H9 (cell line): ENCODE results near the gene AAMP. TPM values are rescaled to one million over a fixed set of nuclear protein-coding genes. Genes with fewer than 3 reads are reported as not detected.
"Not testable (repeated sequence)": the region's sequence is repeated elsewhere in the genome, so short reads cannot be mapped to it uniquely, and the experiment has no call there.

Experiments
- DNase-seq: peaks from one replicate; pipeline ENCODE4 v3.0.0-alpha.2; 2017
- H2AFZ ChIP-seq: one replicate; pipeline ENCODE4 v1.6.1; 2013; ENCODE audit warnings: mild to moderate bottlenecking, low read length, control low read depth, moderate library complexity
- H2AK5ac ChIP-seq: 2 replicates; pipeline ENCODE4 v1.6.1; 2013; ENCODE audit warnings: low read length, control low read depth, mixed read lengths; ENCODE audit not compliant: insufficient read length
- H2BK120ac ChIP-seq: one replicate; pipeline ENCODE4 v1.6.1; 2013; ENCODE audit warnings: low read depth, mild to moderate bottlenecking, low read length, control low read depth, inconsistent platforms; ENCODE audit not compliant: poor library complexity, severe bottlenecking
- H2BK12ac ChIP-seq: 2 replicates; pipeline ENCODE4 v1.6.1; 2013; ENCODE audit warnings: low read length, control low read depth, mixed read lengths, low read depth; ENCODE audit not compliant: insufficient read length
- H2BK15ac ChIP-seq: 2 replicates; pipeline ENCODE4 v1.6.1; 2013; ENCODE audit warnings: low read depth, low read length, control low read depth
- H2BK20ac ChIP-seq: one replicate; pipeline ENCODE4 v1.6.1; 2013; ENCODE audit warnings: low read depth, mild to moderate bottlenecking, low read length, control low read depth, inconsistent platforms; ENCODE audit not compliant: poor library complexity, severe bottlenecking
- H2BK5ac ChIP-seq: 2 replicates; pipeline ENCODE4 v1.6.1; 2013; ENCODE audit warnings: low read length, control low read depth, mixed read lengths; ENCODE audit not compliant: insufficient read length
- H3K14ac ChIP-seq: 2 replicates; pipeline ENCODE4 v1.6.1; 2013; ENCODE audit warnings: low read length, control low read depth; ENCODE audit not compliant: insufficient read depth
- H3K18ac ChIP-seq: 2 replicates; pipeline ENCODE4 v1.6.1; 2013; ENCODE audit warnings: low read depth, mild to moderate bottlenecking, mixed read lengths, low read length, control low read depth; ENCODE audit not compliant: insufficient read length
- H3K23ac ChIP-seq: 2 replicates; pipeline ENCODE4 v1.6.1; 2013; ENCODE audit warnings: low read length, control low read depth, mixed read lengths, low read depth; ENCODE audit not compliant: insufficient read length
- H3K23me2 ChIP-seq: 2 replicates; pipeline ENCODE4 v1.6.1; 2013; ENCODE audit warnings: low read depth, mild to moderate bottlenecking, mixed read lengths, low read length, control low read depth; ENCODE audit not compliant: insufficient read length, poor library complexity, severe bottlenecking
- H3K27ac ChIP-seq: 2 replicates; pipeline ENCODE4 v1.5.1; 2013; ENCODE audit warnings: low read length, control low read depth, mixed read lengths, low read depth; ENCODE audit not compliant: insufficient read length
- H3K27me3 ChIP-seq: 2 replicates; pipeline ENCODE4 v1.6.1; 2013; ENCODE audit warnings: low read length, control low read depth, inconsistent platforms; ENCODE audit not compliant: insufficient read depth
- H3K4ac ChIP-seq: 2 replicates; pipeline ENCODE4 v1.6.1; 2013; ENCODE audit warnings: low read depth, mild to moderate bottlenecking, control low read depth, inconsistent platforms, low read length, moderate library complexity
- H3K4me1 ChIP-seq: 2 replicates; pipeline ENCODE4 v1.6.1; 2013; ENCODE audit warnings: low read length, control low read depth, inconsistent platforms; ENCODE audit not compliant: insufficient read depth
- H3K4me2 ChIP-seq: 2 replicates; pipeline ENCODE4 v1.6.1; 2013; ENCODE audit warnings: low read length, control low read depth, mixed read lengths; ENCODE audit not compliant: insufficient read length, insufficient read depth
- H3K56ac ChIP-seq: 2 replicates; pipeline ENCODE4 v1.6.1; 2013; ENCODE audit warnings: low read depth, mild to moderate bottlenecking, mixed read lengths, low read length, control low read depth; ENCODE audit not compliant: insufficient read length
- H3K79me1 ChIP-seq: 2 replicates; pipeline ENCODE4 v1.6.1; 2013; ENCODE audit warnings: low read depth, mild to moderate bottlenecking, moderate library complexity, low read length, control low read depth, inconsistent platforms; ENCODE audit not compliant: insufficient read depth, poor library complexity, severe bottlenecking
- H3K79me2 ChIP-seq: 2 replicates; pipeline ENCODE4 v1.6.1; 2013; ENCODE audit warnings: low read length, control low read depth, inconsistent platforms; ENCODE audit not compliant: insufficient read depth
- H3K9ac ChIP-seq: 2 replicates; pipeline ENCODE4 v1.6.1; 2013; ENCODE audit warnings: low read length, control low read depth, mixed read lengths; ENCODE audit not compliant: insufficient read length; ENCODE audit errors: extremely low read depth
- H3K9me3 ChIP-seq: one replicate; pipeline ENCODE4 v1.6.1; 2013; ENCODE audit warnings: low read depth, low read length, inconsistent platforms; ENCODE audit not compliant: control insufficient read depth
- H3T11ph ChIP-seq: one replicate; pipeline ENCODE4 v1.6.1; 2013; ENCODE audit warnings: mild to moderate bottlenecking, low read length, control low read depth, inconsistent platforms
- H4K20me1 ChIP-seq: one replicate; pipeline ENCODE4 v1.6.1; 2013; ENCODE audit not compliant: control insufficient read depth, insufficient read length, insufficient read depth
- H4K5ac ChIP-seq: 2 replicates; pipeline ENCODE4 v1.6.1; 2013; ENCODE audit warnings: low read depth, mild to moderate bottlenecking, mixed read lengths, low read length, control low read depth; ENCODE audit not compliant: insufficient read length
- H4K8ac ChIP-seq: replicated peaks from 2 replicates; pipeline ENCODE4 v1.6.1; 2013; ENCODE audit warnings: low read length, control low read depth, mixed read lengths, low read depth; ENCODE audit not compliant: insufficient read length
- H4K91ac ChIP-seq: 2 replicates; pipeline ENCODE4 v1.6.1; 2013; ENCODE audit warnings: low read depth, mild to moderate bottlenecking, moderate library complexity, mixed read lengths, low read length, control low read depth; ENCODE audit not compliant: insufficient read length
- H3K27ac Mint-ChIP-seq, 3 experiments: 2 replicates in 2 of 3; 3 replicates in 1 of 3; pipeline ENCODE4 v1.8.0; 2020 to 2021; ENCODE audit warnings: mixed read lengths in 3 of 3, mild to moderate bottlenecking in 1 of 3, moderate library complexity in 1 of 3
- H3K27me3 Mint-ChIP-seq: 2 replicates; pipeline ENCODE4 v1.8.0; 2021; ENCODE audit warnings: low read depth, mild to moderate bottlenecking, moderate library complexity, mixed read lengths
- H3K36me3 Mint-ChIP-seq, 3 experiments: 2 replicates in 2 of 3; 3 replicates in 1 of 3; pipeline ENCODE4 v1.8.0; 2020 to 2021; ENCODE audit warnings: low read depth in 3 of 3, mixed read lengths in 3 of 3; ENCODE audit not compliant: insufficient read depth in 1 of 3
- H3K4me1 Mint-ChIP-seq, 2 experiments: 2 replicates each; pipeline ENCODE4 v1.8.0; 2020; ENCODE audit warnings: mixed read lengths in 2 of 2
- H3K4me3 Mint-ChIP-seq, 2 experiments: 2 replicates in 1 of 2; 3 replicates in 1 of 2; pipeline ENCODE4 v1.8.0; 2020 to 2021; ENCODE audit warnings: mild to moderate bottlenecking in 2 of 2, mixed read lengths in 2 of 2, moderate library complexity in 1 of 2
- H3K9me3 Mint-ChIP-seq, 2 experiments: 2 replicates in 1 of 2; 3 replicates in 1 of 2; pipeline ENCODE4 v1.8.0; 2020; ENCODE audit warnings: mild to moderate bottlenecking in 2 of 2, mixed read lengths in 2 of 2, moderate library complexity in 1 of 2
- WGBS: extraction: QIAGEN DNeasy Blood & Tissue Kit; methylation state at CpG from one replicate; pipeline ENCODE4 v1.1.7; 2013; ENCODE audit warnings: missing lambda C conversion rate, low lambda C conversion rate, mixed read lengths; ENCODE audit not compliant: insufficient read length; ENCODE audit errors: extremely low coverage; 5-methylcytosine and 5-hydroxymethylcytosine counted together
- total RNA-seq: library from RNA; stranded (reverse); gene quantifications from 2 replicates; pipeline ENCODE4 v1.2.1, GENCODE V29; 2021
- TF ChIP-seq, protein P1 (sequence below): fragments of 200-600 bp; sonication (generic); conservative IDR thresholded peaks from 3 replicates; pipeline ENCODE4 v1.8.0; 2021; ENCODE audit warnings: antibody characterized with exemption, mild to moderate bottlenecking

AAMP gene
- total RNA-seq, 1 experiment from 2014 or later, result 103 TPM

DNA sequence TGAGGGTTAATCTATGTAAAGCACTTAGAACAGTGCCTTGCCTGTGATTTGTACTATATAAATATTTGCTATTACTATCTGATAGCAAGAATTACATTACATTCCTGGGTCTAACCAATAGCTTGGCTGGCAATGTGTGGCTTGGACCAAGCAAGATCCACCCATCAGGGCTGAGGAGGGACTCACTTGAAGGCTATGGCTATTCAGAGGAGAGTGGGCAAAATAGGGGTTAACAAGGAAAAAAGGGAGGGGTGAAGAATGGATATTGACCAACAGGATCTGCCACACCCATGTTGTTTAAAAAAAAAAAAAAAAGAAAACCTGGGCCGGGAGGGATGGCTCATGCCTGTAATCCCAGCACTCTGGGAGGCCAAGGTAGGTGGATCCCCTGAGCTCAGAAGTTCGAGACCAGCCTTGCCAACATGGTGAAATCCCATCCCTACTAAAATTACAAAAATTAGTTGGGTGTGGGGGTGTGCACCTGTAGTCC lies 42.4 kb upstream of the AAMP start:
- Histone ChIP-seq H4K91ac (no peak overlapping the region), H2BK5ac (no peak overlapping the region), H3K79me1 (no peaks in the 10 kb centered on the region), H3K27ac (no peak overlapping the region), H2BK12ac (no peak overlapping the region), H2BK120ac (no peak overlapping the region), H3K14ac (no peak overlapping the region), H4K20me1 (no peaks in the 10 kb centered on the region), H2AK5ac (no peak overlapping the region), H2BK20ac (no peak overlapping the region), H3K79me2 (no peaks in the 10 kb centered on the region), H3K4me1 (no peaks in the 10 kb centered on the region), H2AFZ (no peak overlapping the region), H3K4me2 (no peak overlapping the region), H3T11ph (no peak overlapping the region), H3K27me3 (no peaks in the 10 kb centered on the region), H3K18ac (no peak overlapping the region), H4K5ac (no peak overlapping the region), H3K9ac (no peak overlapping the region), H3K56ac (no peak overlapping the region), H3K23me2 (no peaks in the 10 kb centered on the region), H3K23ac (no peak overlapping the region), H4K8ac (no peak overlapping the region), H2BK15ac (no peak overlapping the region), H3K9me3 (no peaks in the 10 kb centered on the region), H3K4ac (no peak overlapping the region)
- Mint-ChIP-seq H3K27me3 (no peaks in the 10 kb centered on the region; the same call in 1 of the 2 replicates), H3K4me1 (peaks cover 5 to 14% of the 10 kb centered on the region in 2 experiments), H3K36me3 (no peaks in the 10 kb centered on the region), H3K9me3 (no peaks in the 10 kb centered on the region), H3K4me3 (no peak overlapping the region), H3K27ac (no peak overlapping the region)
- WGBS, result no CpG with 5 or more reads among the region's 2 CpGs
- TF ChIP-seq, protein P1, sequence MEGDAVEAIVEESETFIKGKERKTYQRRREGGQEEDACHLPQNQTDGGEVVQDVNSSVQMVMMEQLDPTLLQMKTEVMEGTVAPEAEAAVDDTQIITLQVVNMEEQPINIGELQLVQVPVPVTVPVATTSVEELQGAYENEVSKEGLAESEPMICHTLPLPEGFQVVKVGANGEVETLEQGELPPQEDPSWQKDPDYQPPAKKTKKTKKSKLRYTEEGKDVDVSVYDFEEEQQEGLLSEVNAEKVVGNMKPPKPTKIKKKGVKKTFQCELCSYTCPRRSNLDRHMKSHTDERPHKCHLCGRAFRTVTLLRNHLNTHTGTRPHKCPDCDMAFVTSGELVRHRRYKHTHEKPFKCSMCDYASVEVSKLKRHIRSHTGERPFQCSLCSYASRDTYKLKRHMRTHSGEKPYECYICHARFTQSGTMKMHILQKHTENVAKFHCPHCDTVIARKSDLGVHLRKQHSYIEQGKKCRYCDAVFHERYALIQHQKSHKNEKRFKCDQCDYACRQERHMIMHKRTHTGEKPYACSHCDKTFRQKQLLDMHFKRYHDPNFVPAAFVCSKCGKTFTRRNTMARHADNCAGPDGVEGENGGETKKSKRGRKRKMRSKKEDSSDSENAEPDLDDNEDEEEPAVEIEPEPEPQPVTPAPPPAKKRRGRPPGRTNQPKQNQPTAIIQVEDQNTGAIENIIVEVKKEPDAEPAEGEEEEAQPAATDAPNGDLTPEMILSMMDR, result no peak
- no peak for DNase-seq

- not testable (repeated sequence) for H3T11ph ChIP-seq, H3K27me3 Mint-ChIP-seq, H3K23me2 ChIP-seq, H4K91ac ChIP-seq, H3K36me3 Mint-ChIP-seq, H3K4me2 ChIP-seq, H2BK20ac ChIP-seq, H4K20me1 ChIP-seq, H2BK5ac ChIP-seq, H3K4ac ChIP-seq, H2AFZ ChIP-seq, H2BK120ac ChIP-seq, H3K27ac Mint-ChIP-seq, H3K9me3 Mint-ChIP-seq, H3K56ac ChIP-seq, DNase-seq, H3K23ac ChIP-seq, H3K4me1 ChIP-seq, H3K27me3 ChIP-seq, H3K18ac ChIP-seq, H3K79me1 ChIP-seq, H3K27ac ChIP-seq, H3K4me3 Mint-ChIP-seq, H2BK12ac ChIP-seq, H3K9me3 ChIP-seq, H3K79me2 ChIP-seq, H3K9ac ChIP-seq, H3K14ac ChIP-seq, H2AK5ac ChIP-seq, H4K8ac ChIP-seq, H4K5ac ChIP-seq, H2BK15ac ChIP-seq
- no CpG with 5 or more reads among the region's 11 CpGs for WGBS
- peaks cover 3 to 11% of the 10 kb centered on the region in 2 experiments for H3K4me1 Mint-ChIP-seq
Measured at GRCh38 chr2:218311541-218312266, 41.8 kb upstream of the AAMP start.
